ENCODE data around the gene ZMYND8.
"Not testable (repeated sequence)": the region's sequence is repeated elsewhere in the genome, so short reads cannot be mapped to it uniquely, and the experiment has no call there.

Gene ZMYND8

GRCh38 chr20:47245166-47245565 is 111.3 kb downstream of the ZMYND8 start:
- H3K9me3 ChIP-seq (ENCODE audit: control insufficient read depth, insufficient read depth, low read depth, low read length); H3K4me3 ChIP-seq (ENCODE audit: low read depth, low read length); H3K4me1 ChIP-seq (ENCODE audit: control insufficient read depth, insufficient read depth, low read length); POLR2A ChIA-PET; H3K27ac ChIP-seq (ENCODE audit: extremely low read depth, low read depth, low read length): not testable (repeated sequence)
- TF ChIP-seq ZFHX2 (tag by site-specific recombination; conservative IDR thresholded peaks at IDR 0.05) = peak; percentile 26; the same call in 1 of the 2 replicates
- CTCF ChIA-PET = interaction anchor here (0.6 to 2.1 kb wide), 3 partner anchors 9 to 139 kb away, joined by 3 to 14 read pairs (median 4); no protein-coding TSS in a partner anchor
- peaks cover 4 to 67% of the 10 kb centered on the region in 2 experiments for H3K36me3 ChIP-seq (ENCODE audit: control insufficient read depth in 2 of 2, insufficient read depth in 1 of 2, low read length in 2 of 2)

- Histone ChIP-seq H3K4me3 (ENCODE audit: low read depth, low read length) (no peak overlapping the region), H3K36me3 (ENCODE audit: control insufficient read depth in 2 of 2, insufficient read depth in 1 of 2, low read length in 2 of 2) (peaks cover 4 to 64% of the 10 kb centered on the region in 2 experiments), H3K9me3 (ENCODE audit: control insufficient read depth, insufficient read depth, low read depth, low read length) (no peaks in the 10 kb centered on the region), H3K4me1 (ENCODE audit: control insufficient read depth, insufficient read depth, low read length) (peaks cover 6% of the 10 kb centered on the region; the same call in 1 of the 2 replicates), H3K27ac (ENCODE audit: extremely low read depth, low read depth, low read length) (no peak overlapping the region)
- CTCF ChIA-PET = interaction anchor here (2.1 kb wide), 1 partner anchor 139 kb away, joined by 14 read pairs; no protein-coding TSS in a partner anchor
- POLR2A ChIA-PET = no interaction called here
- TF ChIP-seq ZNF701 (tag by site-specific recombination; IDR thresholded peaks at IDR 0.05) (no peak), ZSCAN16 (tag by site-specific recombination; IDR thresholded peaks at IDR 0.05) (no peak), ZNF521 (tag by site-specific recombination; IDR thresholded peaks at IDR 0.05) (no peak), ZBTB8A (tag by site-specific recombination; IDR thresholded peaks at IDR 0.05) (no peak), ZNF311 (tag by site-specific recombination; IDR thresholded peaks at IDR 0.05; ENCODE audit: borderline replicate concordance) (no peak), MEIS1 (CRISPR knock-in tag; IDR thresholded peaks at IDR 0.05; ENCODE audit: borderline replicate concordance) (no peak), ZNF776 (tag by site-specific recombination; IDR thresholded peaks at IDR 0.05; ENCODE audit: borderline replicate concordance) (no peak), YY1 (tag by site-specific recombination; IDR thresholded peaks at IDR 0.05) (no peak), ZNF596 (tag by site-specific recombination; IDR thresholded peaks at IDR 0.05) (no peak), ZNF768 (tag by site-specific recombination; IDR thresholded peaks at IDR 0.05) (no peak), KLF1 (tag by site-specific recombination; IDR thresholded peaks at IDR 0.05) (no peak), ZIC2 (tag by site-specific recombination; IDR thresholded peaks at IDR 0.05) (no peak), IKZF3 (tag by site-specific recombination; IDR thresholded peaks at IDR 0.05) (no peak), ZNF2 (tag by site-specific recombination; IDR thresholded peaks at IDR 0.05) (no peak), ZNF132 (tag by site-specific recombination; IDR thresholded peaks at IDR 0.05; ENCODE audit: borderline replicate concordance) (no peak), ZNF214 (tag by site-specific recombination; IDR thresholded peaks at IDR 0.05; ENCODE audit: borderline replicate concordance) (no peak)
Measured at GRCh38 chr20:47244451-47244850, 112.0 kb downstream of the ZMYND8 start.

DNA sequence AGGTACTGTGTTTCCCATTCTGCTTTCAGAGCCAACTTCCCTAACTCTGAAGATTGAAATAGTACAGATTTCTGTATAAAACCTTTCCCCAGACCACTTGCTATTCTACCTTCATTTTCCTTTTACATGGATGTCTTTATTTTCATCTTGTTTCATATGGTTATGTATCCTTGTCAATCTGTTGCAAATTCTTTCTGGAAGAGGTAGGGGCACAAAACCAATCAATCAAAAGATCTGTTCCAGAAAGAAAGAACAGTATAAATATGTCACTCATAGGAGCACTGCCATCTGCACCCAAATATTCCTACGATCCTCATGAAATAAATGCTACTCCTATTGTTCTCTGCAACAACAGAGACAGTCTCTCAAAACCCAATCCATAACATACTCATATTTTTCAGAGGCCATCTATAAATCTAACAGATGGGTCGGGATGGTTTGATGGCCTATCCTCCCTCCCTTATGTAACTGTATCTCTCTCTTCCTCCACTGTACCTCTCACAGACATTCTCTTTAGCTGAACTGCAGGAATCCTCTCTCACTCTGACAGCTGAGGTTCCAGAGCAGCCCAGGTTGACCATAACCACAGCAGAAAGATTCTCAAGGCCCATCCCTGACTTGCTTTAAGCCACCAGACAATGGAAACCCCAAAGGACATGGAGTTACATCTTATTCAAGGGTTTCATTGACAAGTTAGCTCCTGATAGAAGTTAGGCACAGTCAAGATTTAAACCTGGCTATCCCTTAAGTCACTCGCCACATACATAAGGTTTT is 112.8 kb downstream of the ZMYND8 start:
- TF ChIP-seq ZNF600 (tag by site-specific recombination; IDR thresholded peaks at IDR 0.05) (peak; percentile 51; the same call in 1 of the 2 replicates), ZNF571 (tag by site-specific recombination; IDR thresholded peaks at IDR 0.05) (no peak)
- Histone ChIP-seq H3K4me3 (ENCODE audit: low read depth, low read length) (no peak overlapping the region), H3K9me3 (ENCODE audit: control insufficient read depth, insufficient read depth, low read depth, low read length) (no peaks in the 10 kb centered on the region), H3K4me1 (ENCODE audit: control insufficient read depth, insufficient read depth, low read length) (peaks cover 6% of the 10 kb centered on the region; the same call in 1 of the 2 replicates), H3K36me3 (ENCODE audit: control insufficient read depth in 2 of 2, insufficient read depth in 1 of 2, low read length in 2 of 2) (peaks cover 4 to 64% of the 10 kb centered on the region in 2 experiments), H3K27ac (ENCODE audit: extremely low read depth, low read depth, low read length) (no peak overlapping the region)
- POLR2A ChIA-PET = no interaction called here
- CTCF ChIA-PET = interaction anchor here (3.3 kb wide), 1 partner anchor 141 kb away, joined by 8 read pairs; no protein-coding TSS in a partner anchor

DNA sequence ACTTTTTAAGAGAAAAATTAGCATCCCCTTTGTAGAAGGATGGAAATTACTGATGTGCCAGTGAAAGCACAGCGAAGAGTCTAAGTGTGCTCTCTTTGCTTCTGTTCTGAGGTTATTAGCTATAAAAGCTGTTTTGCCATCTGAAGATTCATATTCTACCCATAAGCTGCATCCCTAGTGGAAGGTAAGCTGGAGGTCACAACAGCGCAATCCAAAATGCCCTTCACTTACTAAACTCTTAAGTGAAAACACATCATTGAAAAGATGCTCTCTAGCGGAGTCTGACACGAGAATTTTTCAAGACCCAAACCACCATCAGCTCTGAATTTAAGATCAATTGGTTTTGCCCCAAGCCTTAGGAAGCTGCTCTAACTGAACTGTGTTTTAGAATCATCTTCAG is 113.5 kb downstream of the ZMYND8 start:
- POLR2A ChIA-PET = interaction anchor here (0.9 kb wide), 1 partner anchor 149 kb away, joined by 3 read pairs; no protein-coding TSS in a partner anchor
- no peak overlapping the region for H3K4me3 ChIP-seq (ENCODE audit: low read depth, low read length)
- H3K36me3 ChIP-seq (ENCODE audit: control insufficient read depth in 2 of 2, insufficient read depth in 1 of 2, low read length in 2 of 2) = peaks cover 0 to 64% of the 10 kb centered on the region in 2 experiments
- H3K27ac ChIP-seq (ENCODE audit: extremely low read depth, low read depth, low read length) = no peak overlapping the region
- CTCF ChIA-PET = interaction anchor here (1.3 to 3.3 kb wide), 2 partner anchors 30 to 141 kb away, joined by 6 to 8 read pairs; no protein-coding TSS in a partner anchor
- no peaks in the 10 kb centered on the region for H3K9me3 ChIP-seq (ENCODE audit: control insufficient read depth, insufficient read depth, low read depth, low read length)
- peaks cover 6% of the 10 kb centered on the region; the same call in 1 of the 2 replicates for H3K4me1 ChIP-seq (ENCODE audit: control insufficient read depth, insufficient read depth, low read length)
- no peak for TF ChIP-seq SP3 (tag by site-specific recombination; IDR thresholded peaks at IDR 0.05)
- TF ChIP-seq ZNF549 (tag by site-specific recombination; IDR thresholded peaks at IDR 0.05) = no peak
- no peak for TF ChIP-seq ZNF121 (tag by site-specific recombination; IDR thresholded peaks at IDR 0.05)
- TF ChIP-seq ZNF37A (tag by site-specific recombination; IDR thresholded peaks at IDR 0.05) = no peak
- TF ChIP-seq ZNF157 (tag by site-specific recombination; IDR thresholded peaks at IDR 0.05) = no peak
- no peak for TF ChIP-seq ZNF175 (tag by site-specific recombination; IDR thresholded peaks at IDR 0.05)
- no peak for TF ChIP-seq MZF1 (tag by site-specific recombination; IDR thresholded peaks at IDR 0.05; ENCODE audit: borderline replicate concordance)
- TF ChIP-seq ZNF248 (tag by site-specific recombination; IDR thresholded peaks at IDR 0.05) = no peak
- no peak for TF ChIP-seq ZNF561 (tag by site-specific recombination; IDR thresholded peaks at IDR 0.05; ENCODE audit: borderline replicate concordance)
- TF ChIP-seq CTCF (tag by site-specific recombination; IDR thresholded peaks at IDR 0.05) = no peak

Data from HEK293 (cell line).